Measurements from ENCODE around the gene KRR1.
"Not testable (repeated sequence)": the region's sequence is repeated elsewhere in the genome, so short reads cannot be mapped to it uniquely, and the experiment has no call there.

GRCh38 chr12:75445137-75445507 is 66.3 kb downstream of the KRR1 start:
- not testable (repeated sequence) for TF ChIP-seq POLR2A (IDR thresholded peaks at IDR 0.05); CTCF (IDR thresholded peaks at IDR 0.05 in 4 of 5, conservative IDR thresholded peaks at IDR 0.05 in 1 of 5)

All from gastrocnemius medialis (tissue), 4 donors.